NCI-H187 treated with DMSO at 0.1 percent for 48 hours (cell line): ENCODE measurements around the gene CKB.

ENCODE experiments used
- DNase-seq: peaks from one replicate; lab custom pipeline; 2025; lab: John Stamatoyannopoulos, UW

The CKB gene

DNA sequence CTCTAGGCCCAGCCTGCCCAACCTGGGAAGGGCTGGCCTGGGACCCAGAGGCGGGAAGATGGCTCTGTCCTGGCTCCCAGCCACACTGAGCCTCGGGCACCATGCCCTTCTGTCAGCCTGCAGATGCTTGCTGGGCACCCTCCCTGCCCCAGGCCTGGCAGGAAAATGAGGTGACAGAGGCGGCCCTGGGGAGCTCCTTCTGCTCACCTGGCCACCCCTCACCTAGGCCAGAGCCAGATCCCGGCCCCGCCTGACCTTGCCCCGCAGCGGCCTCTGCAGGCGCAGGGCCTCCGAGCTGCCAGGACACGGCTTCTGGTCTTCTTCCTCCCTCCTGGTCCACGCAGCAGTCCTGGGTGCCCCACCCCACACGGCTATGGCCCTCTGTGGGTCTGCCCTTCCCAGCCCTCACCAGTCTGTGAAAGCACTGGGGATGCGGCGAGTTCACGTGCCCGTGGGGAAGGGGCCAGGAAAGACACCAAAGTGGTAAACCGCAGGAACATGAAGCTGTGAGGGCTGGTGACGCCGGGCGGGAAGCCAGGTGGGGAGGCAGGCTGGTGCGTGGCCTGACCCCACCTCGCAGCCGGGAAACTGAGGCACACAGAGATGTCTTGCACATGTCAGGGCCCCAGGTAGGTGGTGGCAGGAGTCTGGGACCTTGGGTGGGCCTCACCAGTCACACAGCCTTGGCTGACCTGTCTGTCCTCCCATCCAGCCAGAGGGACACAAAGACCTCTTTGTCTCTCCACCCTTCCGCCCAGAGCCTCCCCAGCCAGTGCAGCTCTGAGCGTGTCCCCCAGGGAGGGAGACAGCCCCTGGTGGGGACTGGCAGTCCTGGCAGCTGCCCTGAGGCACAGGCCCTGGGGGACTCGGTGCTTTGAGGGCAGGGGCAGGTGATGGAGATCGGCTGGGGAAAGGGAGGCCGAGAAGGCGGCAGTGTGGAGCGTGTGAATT lies 27.0 kb upstream of the CKB start:
- no peak for DNase-seq

- DNase-seq = no peak
Observed at GRCh38 chr14:103548463-103549351, 26.1 kb upstream of the CKB start.

- no peak for DNase-seq
Observed at GRCh38 chr14:103547941-103548462, 25.4 kb upstream of the CKB start.

DNA sequence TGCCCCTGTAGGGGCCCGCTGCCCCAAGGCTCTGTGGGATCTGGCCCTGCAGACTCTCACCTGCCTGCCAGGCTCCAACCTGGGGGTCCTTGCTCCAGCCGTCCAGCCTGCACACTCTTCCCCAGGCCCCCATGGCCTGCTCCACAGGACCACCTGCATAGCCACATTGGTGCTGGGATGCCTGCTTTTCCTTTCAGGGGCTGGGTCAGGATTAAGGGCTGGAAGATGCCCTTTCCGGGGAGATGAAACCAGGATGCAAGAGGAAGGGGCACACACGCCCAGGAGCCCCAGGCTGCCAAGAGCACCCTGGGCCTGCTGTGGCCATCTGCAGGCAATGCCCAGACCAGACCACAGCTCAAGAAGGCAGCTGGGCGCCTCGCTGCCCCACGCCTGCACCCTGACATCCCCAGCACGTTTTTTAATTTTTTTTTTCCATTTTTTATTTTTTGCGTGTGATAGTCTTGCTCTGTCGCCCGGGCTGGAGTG lies 24.9 kb upstream of the CKB start:
- DNase-seq = no peak

GRCh38 chr14:103546652-103547454 lies 24.2 kb upstream of the CKB start:
- no peak for DNase-seq

DNA sequence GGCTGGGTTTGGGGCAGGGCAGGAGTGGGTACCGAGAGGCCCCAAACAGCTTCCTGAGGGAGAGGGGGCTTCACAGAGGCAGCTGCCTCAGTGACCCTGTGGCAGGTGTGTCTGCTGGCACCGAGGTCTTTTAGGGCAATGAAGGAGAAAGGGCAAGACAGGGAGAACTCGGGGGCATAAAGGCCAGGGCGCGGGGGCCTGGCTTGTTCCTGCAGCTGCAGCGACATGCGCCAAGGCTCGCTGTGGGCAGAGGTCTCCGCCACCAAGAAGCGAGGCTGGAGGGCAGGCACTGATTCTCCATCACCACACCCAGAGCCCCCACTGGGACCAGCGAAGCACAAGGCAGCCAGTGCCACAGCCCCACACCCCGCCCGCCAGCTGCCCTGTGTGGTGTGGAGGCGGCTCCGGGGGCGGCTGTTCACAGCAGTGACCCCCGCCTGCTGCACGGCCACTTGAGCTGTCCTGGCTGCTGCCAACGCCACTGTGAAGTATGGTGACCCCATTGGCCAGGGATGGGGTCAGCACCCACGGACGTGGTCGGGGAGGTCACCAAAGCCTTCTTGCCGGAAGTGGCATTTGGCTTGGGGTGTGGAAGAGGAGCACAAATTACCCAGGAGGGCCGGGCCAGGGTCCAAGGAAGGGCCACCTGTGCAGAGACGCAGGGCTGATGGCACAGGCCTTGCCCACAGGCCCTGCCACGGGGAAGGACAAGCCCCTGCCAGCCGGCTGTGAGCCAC lies 23.5 kb upstream of the CKB start:
- DNase-seq = no peak

GRCh38 chr14:103545219-103545914 lies 22.7 kb upstream of the CKB start:
- DNase-seq = no peak

- no peak for DNase-seq
Observed at GRCh38 chr14:103544388-103545218, 22.0 kb upstream of the CKB start.

GRCh38 chr14:103543721-103544387 lies 21.2 kb upstream of the CKB start:
- no peak for DNase-seq

DNA sequence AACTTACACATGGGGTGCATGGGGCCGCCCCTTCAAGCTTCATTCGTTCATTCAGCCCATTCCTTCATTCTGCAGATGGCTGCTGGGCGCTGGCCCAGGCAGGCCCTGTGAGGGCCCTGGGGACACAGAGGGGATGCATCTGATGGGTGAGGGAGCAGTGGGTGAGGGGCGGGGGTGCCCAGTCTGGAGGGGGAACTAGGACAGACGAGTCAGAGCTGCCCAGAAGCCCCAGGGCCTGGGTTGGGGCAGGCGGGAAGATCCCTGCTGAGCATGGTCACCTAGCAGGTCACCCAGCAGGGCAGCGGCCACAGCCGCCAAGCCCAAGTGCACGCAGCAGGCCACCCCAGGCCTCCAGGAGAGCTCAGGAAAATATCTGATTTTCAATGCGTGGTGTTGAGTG lies 20.5 kb upstream of the CKB start:
- no peak for DNase-seq

DNA sequence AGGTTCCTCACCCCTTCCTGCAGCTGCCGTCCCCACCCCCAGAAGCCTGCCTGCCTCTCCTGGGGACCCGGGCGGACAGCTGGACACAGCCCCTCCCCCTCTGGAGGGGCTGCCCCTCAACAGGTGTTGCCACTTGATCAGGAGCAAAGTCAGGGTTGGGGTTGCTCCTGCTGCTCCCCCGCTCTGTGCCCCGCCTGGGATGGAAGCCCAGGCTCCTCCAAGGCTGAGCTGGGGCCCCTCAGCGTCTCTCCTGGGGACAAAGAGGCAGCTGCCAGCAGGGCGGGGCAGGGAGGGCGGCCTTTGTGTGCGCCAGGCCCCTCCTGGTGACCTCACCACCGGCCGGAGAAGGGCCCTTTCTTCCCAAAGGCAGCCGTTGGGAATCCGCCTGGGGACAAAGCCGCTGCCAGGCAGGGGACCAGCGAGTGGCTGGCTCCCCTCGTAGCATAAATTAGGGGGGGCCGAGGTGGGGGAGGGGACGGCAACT lies 20.0 kb upstream of the CKB start:
- no peak for DNase-seq

DNA sequence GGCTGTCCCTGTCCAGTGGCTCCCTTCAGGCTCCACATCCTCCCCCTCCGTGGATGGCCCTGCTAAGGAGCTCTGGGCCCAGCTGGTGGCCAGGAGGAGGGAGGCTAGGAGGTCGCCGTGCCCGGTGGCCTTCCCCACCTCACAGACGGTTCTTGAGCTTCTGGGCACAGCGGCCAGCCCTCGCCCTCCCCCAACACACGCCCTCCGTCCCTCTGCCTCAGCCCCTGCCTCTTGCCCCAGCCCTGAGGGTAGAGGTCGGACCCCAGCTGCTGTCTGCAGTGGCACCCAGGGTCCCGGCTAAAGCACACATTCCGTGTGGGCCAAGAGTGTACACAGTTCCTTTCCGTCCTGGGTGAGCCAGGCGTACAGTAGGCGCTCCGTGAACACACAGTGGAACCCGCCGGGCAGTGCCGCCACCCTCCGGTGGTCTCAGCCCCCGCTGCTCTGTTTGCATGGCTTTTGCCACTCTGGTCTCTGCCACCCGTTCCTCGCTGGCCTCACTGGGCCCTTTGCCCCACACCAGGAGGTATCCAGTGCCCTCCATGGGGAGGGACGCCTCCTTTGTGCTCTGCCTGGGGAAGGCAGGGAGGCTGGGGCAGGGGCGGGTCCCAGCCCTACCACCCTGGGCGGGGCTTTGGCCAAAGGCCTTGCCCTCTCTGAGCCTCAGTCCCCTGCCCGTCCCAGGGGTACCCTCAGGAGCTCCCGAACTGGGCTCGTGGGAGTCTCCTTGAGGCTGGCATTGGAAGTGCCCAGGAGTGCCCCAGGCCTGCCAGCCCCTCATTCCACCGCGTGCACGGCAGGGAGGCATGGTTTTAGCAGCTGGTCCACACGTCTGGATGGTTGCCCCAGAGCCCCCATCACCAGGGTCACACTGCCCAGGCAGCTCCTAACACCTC lies 19.3 kb upstream of the CKB start:
- DNase-seq = no peak

GRCh38 chr14:103540821-103541708 lies 18.4 kb upstream of the CKB start:
- no peak for DNase-seq

- no peak for DNase-seq
Observed at GRCh38 chr14:103539056-103539825, 16.6 kb upstream of the CKB start.

GRCh38 chr14:103538291-103539055 lies 15.8 kb upstream of the CKB start:
- no peak for DNase-seq
